Hepatocyte (in vitro differentiated cells): ENCODE measurements around the gene ZSWIM4. TPM values are rescaled to one million over a fixed set of nuclear protein-coding genes. Genes with fewer than 3 reads are reported as not detected.

Experiments
- DNase-seq: peaks from one replicate; pipeline ENCODE4 v3.0.0-alpha.2; 2016; ENCODE audit warnings: low spot score
- H2AFZ ChIP-seq: fragments of 200-600 bp; sonication (generic); 2 replicates; pipeline ENCODE4 v1.6.0; 2016; ENCODE audit warnings: antibody characterized with exemption, mild to moderate bottlenecking
- H3K27ac ChIP-seq: fragments of 200-600 bp; sonication (generic); 2 replicates; pipeline ENCODE4 v1.5.1; 2016; ENCODE audit warnings: mild to moderate bottlenecking
- H3K27me3 ChIP-seq: fragments of 200-600 bp; sonication (generic); 2 replicates; pipeline ENCODE4 v1.6.1; 2016
- H3K36me3 ChIP-seq: fragments of 200-600 bp; sonication (generic); replicated peaks from 2 replicates; pipeline ENCODE4 v1.5.1; 2016; ENCODE audit warnings: low read depth; ENCODE audit not compliant: insufficient read depth
- H3K4me1 ChIP-seq: fragments of 200-600 bp; sonication (generic); 2 replicates; pipeline ENCODE4 v1.5.1; 2016; ENCODE audit warnings: mild to moderate bottlenecking, moderate library complexity; ENCODE audit not compliant: insufficient read depth
- H3K4me2 ChIP-seq: fragments of 200-600 bp; sonication (generic); 2 replicates; pipeline ENCODE4 v1.6.0; 2016
- H3K4me3 ChIP-seq: fragments of 200-600 bp; sonication (generic); 2 replicates; pipeline ENCODE4 v1.5.1; 2016; ENCODE audit warnings: mild to moderate bottlenecking
- H3K79me2 ChIP-seq: fragments of 200-600 bp; sonication (generic); 2 replicates; pipeline ENCODE4 v1.6.0; 2017; ENCODE audit warnings: mild to moderate bottlenecking
- H3K9me2 ChIP-seq: fragments of 200-600 bp; sonication (generic); replicated peaks from 2 replicates; pipeline ENCODE4 v1.6.0; 2017; ENCODE audit warnings: mild to moderate bottlenecking; ENCODE audit not compliant: insufficient read depth
- H3K9me3 ChIP-seq: fragments of 200-600 bp; sonication (generic); 2 replicates; pipeline ENCODE4 v1.5.1; 2016; ENCODE audit warnings: low read depth, mild to moderate bottlenecking
- H4K20me1 ChIP-seq: fragments of 200-600 bp; sonication (generic); 2 replicates; pipeline ENCODE4 v1.6.0; 2016; ENCODE audit warnings: mild to moderate bottlenecking; ENCODE audit not compliant: insufficient read depth, poor library complexity, severe bottlenecking
- EZH2 ChIP-seq: fragments of 200-600 bp; sonication (generic); IDR thresholded peaks from 2 replicates; pipeline ENCODE4 v1.6.1; 2016; ENCODE audit warnings: antibody characterized with exemption, mild to moderate bottlenecking, borderline replicate concordance
- EZH2phosphoT487 ChIP-seq: fragments of 200-600 bp; sonication (generic); IDR thresholded peaks from one replicate; pipeline ENCODE4 v1.6.1; 2018; ENCODE audit warnings: antibody characterized with exemption, mild to moderate bottlenecking, low read depth, moderate library complexity; ENCODE audit not compliant: unreplicated experiment, severe bottlenecking
- WGBS: methylation state at CpG from one replicate; pipeline ENCODE4 v1.1.6; 2016; ENCODE audit warnings: low lambda C conversion rate; ENCODE audit errors: missing lambda C conversion rate; 5-methylcytosine and 5-hydroxymethylcytosine counted together
- polyA plus RNA-seq: library from polyadenylated mRNA; unstranded; fragments of >200 nt; fragmentation: Nextera tagmentation; extraction: Ambion mirVana; gene quantifications from 2 replicates; pipeline ENCODE4 v1.2.1, GENCODE V29; 2016
- total RNA-seq: library from RNA; depleted of rRNA; stranded (reverse); fragments of >200 nt; gene quantifications from 2 replicates; pipeline ENCODE4 v1.2.3, GENCODE V29; 2014
- TF ChIP-seq, protein P1 (sequence below): fragments of 200-600 bp; sonication (generic); IDR thresholded peaks from 2 replicates; pipeline ENCODE4 v1.5.1; 2016; ENCODE audit warnings: antibody characterized with exemption, mild to moderate bottlenecking; ENCODE audit not compliant: poor library complexity

The ZSWIM4 gene
- total and polyA plus RNA-seq, 2 experiments from 2014 or later = 3.5 to 3.7 TPM

DNA sequence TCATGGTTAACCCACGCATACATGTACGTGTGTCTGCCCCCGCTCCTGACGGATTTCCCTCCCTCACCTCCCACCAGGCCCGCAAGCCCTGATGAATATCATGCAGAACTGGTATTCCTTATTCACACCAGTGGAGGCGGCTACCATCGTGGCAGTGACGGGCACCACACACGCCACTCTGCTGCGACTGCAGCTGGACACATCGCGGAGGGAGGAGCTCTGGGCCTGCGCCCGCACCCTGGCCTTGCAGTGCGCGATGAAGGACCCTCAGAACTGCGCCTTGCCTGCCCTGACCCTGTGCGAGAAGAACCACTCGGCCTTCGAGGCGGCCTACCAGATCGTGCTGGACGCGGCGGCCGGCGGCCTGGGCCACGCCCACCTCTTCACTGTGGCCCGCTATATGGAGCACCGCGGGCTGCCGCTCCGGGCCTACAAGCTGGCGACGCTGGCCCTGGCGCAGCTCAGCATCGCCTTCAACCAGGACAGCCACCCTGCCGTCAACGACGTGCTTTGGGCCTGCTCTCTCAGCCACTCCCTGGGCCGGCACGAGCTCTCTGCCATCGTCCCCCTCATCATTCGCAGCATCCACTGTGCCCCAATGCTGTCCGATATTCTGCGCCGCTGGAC, 35.0 kb downstream of the ZSWIM4 start:
- H3K27me3 ChIP-seq = no peaks in the 10 kb centered on the region
- no peak for TF ChIP-seq EZH2
- TF ChIP-seq EZH2phosphoT487 = no peak
- TF ChIP-seq, protein P1, sequence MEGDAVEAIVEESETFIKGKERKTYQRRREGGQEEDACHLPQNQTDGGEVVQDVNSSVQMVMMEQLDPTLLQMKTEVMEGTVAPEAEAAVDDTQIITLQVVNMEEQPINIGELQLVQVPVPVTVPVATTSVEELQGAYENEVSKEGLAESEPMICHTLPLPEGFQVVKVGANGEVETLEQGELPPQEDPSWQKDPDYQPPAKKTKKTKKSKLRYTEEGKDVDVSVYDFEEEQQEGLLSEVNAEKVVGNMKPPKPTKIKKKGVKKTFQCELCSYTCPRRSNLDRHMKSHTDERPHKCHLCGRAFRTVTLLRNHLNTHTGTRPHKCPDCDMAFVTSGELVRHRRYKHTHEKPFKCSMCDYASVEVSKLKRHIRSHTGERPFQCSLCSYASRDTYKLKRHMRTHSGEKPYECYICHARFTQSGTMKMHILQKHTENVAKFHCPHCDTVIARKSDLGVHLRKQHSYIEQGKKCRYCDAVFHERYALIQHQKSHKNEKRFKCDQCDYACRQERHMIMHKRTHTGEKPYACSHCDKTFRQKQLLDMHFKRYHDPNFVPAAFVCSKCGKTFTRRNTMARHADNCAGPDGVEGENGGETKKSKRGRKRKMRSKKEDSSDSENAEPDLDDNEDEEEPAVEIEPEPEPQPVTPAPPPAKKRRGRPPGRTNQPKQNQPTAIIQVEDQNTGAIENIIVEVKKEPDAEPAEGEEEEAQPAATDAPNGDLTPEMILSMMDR = no peak
- no peaks in the 10 kb centered on the region for H3K36me3 ChIP-seq
- H4K20me1 ChIP-seq = peaks cover 13% of the 10 kb centered on the region
- peaks cover 5% of the 10 kb centered on the region for H3K79me2 ChIP-seq
- DNase-seq = no peak
- WGBS = 97% methylated on average over 46 of the region's 47 CpGs
- no peak overlapping the region for H3K27ac ChIP-seq
- H3K9me3 ChIP-seq = no peaks in the 10 kb centered on the region
- peaks cover 6% of the 10 kb centered on the region for H3K4me1 ChIP-seq
- no peak overlapping the region for H2AFZ ChIP-seq
- no peaks in the 10 kb centered on the region for H3K9me2 ChIP-seq
- H3K4me3 ChIP-seq = no peak overlapping the region
- no peak overlapping the region for H3K4me2 ChIP-seq

DNA sequence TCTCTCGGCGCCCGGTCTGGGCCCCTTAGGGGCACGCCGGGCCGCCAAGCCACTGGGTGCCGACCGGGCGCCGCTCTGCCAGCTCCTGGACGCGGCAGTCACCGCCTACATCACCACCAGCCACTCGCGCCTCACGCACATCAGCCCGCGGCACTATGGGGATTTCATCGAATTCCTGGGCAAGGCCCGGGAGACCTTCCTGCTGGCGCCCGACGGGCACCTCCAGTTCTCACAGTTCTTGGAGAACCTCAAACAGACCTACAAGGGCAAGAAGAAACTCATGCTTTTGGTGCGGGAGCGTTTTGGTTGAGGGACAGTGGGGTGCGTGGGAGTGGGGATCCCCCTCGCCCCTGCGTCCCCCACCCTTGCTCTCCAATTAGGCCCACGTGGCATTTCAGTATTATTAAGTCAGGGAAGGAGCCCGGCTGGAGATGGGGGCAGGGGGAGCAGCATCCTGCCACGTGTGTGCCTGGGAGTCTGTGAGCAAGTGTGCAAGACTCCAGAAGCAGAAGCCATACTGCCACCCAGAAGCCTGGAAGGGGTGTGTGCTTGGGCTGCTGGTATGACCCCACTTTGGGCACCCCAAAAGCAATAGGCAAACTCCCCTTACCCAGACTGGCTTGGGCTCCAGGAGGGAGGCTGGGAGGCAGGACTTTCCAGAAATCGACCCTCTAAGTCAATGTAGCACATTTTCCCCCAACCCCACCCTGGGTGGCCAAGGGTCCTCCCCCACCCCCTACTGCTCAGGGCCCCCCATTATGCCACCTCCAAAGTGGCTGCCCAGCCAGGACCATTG, 35.7 kb downstream of the ZSWIM4 start:
- no peak overlapping the region for H3K4me2 ChIP-seq
- no peaks in the 10 kb centered on the region for H3K36me3 ChIP-seq
- H3K4me3 ChIP-seq = no peak overlapping the region
- no peak for TF ChIP-seq EZH2
- TF ChIP-seq, protein P1 = no peak
- no peak for TF ChIP-seq EZH2phosphoT487
- H3K9me2 ChIP-seq = no peaks in the 10 kb centered on the region
- no peak overlapping the region for H2AFZ ChIP-seq
- no peaks in the 10 kb centered on the region for H3K9me3 ChIP-seq
- 95% methylated on average over 32 of the region's 32 CpGs for WGBS
- peaks cover 20% of the 10 kb centered on the region for H4K20me1 ChIP-seq
- H3K4me1 ChIP-seq = peaks cover 6% of the 10 kb centered on the region
- H3K27ac ChIP-seq = no peak overlapping the region
- H3K27me3 ChIP-seq = no peaks in the 10 kb centered on the region
- DNase-seq = no peak
- peaks cover 5% of the 10 kb centered on the region for H3K79me2 ChIP-seq

DNA sequence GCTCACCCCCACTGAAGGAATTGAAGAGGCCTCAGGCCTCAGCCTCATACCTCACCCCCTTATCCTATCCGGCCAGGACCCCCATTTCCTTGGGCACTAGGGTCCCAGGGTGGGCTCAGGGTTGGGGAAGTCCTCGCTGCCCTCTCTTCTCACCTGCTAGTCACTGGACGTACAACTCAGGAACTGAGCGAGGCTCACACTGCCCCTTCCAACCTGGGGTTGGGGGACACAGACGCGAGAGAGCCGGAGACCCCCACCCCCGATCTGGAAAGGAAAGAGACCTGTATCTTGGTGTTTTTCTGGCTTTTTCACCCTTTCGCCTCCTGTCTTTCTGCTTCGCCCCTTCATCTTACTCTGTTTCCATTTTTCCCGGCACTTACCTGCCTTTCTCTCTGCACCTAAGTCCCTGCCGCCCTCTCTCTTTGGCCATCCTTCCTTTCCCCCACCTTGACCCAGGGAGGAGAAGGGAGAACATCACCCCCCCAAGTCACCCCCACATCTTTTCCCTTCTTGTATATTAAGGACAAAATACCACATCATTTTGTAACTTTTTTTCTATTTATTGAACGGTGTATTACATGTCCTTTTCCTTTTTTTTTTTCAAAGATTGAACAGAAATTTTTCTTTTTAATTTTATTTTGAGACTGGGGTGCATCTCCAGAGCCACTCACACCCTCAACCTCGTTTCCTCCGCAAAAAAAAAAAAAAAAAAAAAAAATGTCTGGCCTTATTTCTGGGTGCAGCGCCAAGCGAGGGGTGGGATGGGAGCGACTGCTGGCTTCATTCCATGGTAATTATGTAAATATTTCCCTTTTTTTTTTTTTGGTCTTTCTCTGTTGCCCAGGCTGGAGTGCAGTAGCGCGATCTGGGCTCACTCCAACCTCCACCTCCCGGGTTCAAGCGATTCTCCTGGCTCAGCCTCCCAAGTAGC, 36.6 kb downstream of the ZSWIM4 start:
- H4K20me1 ChIP-seq = peaks cover 27% of the 10 kb centered on the region
- H3K27ac ChIP-seq = no peak overlapping the region
- no peak overlapping the region for H3K4me3 ChIP-seq
- no peak for DNase-seq
- no peaks in the 10 kb centered on the region for H3K9me2 ChIP-seq
- peaks cover 6% of the 10 kb centered on the region for H3K4me1 ChIP-seq
- no peaks in the 10 kb centered on the region for H3K36me3 ChIP-seq
- TF ChIP-seq EZH2phosphoT487 (no peak), EZH2 (no peak)
- TF ChIP-seq, protein P1 = no peak
- WGBS = 96% methylated on average over 22 of the region's 22 CpGs
- H2AFZ ChIP-seq = no peak overlapping the region
- no peaks in the 10 kb centered on the region for H3K27me3 ChIP-seq
- H3K4me2 ChIP-seq = no peak overlapping the region
- H3K9me3 ChIP-seq = no peaks in the 10 kb centered on the region
- H3K79me2 ChIP-seq = peaks cover 13% of the 10 kb centered on the region
